Cerebellar cortex (tissue), 1 donor: Measurements from ENCODE around the gene PXDN.

ENCODE experiments used
- DNase-seq: peaks from one replicate; pipeline ENCODE4 v3.0.0-alpha.2; 2015; ENCODE audit warnings: low spot score

Gene PXDN

DNA sequence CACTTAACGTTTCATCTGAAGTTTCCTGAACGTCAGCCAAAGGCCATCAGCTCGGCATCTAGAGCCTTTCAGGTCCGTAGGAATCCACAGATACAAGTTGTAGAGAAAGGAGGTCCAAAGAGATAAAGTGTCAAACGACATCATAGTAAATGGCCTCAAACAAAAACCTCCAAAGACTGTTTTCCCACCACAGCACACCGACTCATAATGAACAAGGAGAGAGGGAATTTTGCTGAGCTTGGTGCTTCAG is 150.3 kb downstream of the PXDN start:
- no peak for DNase-seq

DNA sequence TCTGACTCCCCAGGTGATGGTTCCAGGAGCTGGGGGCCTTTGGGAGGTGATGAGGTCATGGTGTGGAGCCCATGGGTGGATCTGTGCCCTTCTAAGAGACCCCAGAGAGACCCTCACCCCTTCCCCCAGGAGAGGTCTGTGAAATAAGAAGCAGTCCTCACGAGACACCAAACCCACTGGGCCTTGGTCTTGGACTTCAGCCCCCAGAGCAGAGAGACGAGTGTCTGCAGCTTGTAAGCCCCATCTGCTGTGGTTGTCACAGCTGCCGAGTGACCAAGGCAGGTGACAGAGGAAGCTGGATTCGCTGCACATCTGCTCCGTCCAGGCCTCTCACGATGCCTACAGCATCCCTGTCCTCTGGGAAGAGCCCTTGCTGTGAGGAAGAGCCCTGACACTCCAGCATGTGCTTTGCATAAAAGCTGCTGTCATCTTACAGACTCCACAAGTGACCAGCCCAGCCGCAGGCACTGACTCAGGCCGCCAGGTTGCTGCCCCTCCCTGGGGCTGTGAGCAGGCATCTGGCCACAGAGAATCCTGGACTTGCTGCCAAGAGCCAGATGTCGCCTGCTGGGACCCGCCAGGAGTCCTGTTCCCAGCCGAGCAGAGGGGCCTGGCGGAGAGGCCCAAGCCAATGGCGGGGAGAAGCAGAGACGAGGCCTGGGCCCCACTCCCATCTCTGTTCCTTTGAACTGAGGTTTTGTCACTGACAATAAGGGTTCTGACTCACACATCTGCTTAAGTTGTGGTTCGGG is 150.8 kb downstream of the PXDN start:
- no peak for DNase-seq

DNA sequence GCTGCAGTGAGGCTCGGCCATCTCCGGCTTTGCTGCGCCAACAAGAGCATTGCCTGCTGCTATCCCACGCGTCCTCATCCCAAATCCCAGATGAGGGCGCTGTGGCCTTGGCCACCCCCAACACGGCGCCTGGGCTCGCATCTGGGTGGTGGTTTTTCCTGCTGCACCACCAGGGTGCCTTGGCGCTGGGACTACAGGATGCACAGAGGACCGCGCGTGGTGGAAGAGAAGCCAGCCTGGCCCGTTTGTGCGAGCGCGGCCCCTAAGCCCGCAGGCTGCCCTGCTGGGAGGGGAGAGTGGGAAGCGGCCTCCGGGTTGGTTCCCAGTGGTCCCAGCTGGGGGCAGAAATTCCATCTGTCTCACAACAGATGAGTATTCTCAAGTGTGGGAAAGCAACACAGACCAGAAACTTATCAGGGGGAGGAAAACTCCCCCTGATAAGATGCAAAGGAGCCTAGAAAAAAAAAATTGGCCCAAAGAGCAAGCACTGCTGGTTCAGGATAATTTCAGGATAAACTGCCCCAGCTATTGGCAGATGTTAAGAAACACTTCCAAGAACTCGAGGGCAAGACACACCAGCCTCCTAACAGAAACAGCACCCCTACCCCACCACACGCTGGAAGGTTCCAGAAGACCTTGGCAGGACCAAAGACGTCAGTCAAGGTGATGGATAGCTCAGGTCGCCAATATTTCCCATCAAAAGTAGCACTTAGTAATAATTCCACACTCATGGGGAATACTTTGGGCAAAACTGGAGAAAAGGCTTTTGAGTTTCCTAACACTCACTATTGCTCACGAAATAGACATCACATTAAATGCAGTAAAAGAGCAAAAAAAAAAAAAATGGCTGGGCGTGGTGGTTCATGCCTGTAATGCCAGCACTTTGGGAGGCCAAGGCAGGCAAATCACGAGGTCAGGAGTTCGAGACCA is 152.1 kb downstream of the PXDN start:
- DNase-seq: peak; percentile 28

DNA sequence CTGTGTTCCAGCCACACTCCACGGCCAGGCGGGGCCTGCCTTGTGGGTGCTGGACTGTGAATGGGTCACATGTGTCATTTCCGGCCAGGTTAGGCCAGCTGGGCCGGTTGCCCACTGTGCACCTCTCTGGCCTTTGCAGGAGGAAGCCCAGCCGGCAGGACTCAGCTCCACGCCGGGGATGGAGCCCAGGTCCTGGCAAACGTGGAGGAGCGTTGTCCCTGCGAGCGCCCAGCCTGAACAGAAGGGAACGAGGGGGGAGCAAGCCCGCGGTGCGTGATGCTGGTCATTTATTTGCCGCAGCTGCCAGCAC is 152.9 kb downstream of the PXDN start:
- no peak for DNase-seq

DNA sequence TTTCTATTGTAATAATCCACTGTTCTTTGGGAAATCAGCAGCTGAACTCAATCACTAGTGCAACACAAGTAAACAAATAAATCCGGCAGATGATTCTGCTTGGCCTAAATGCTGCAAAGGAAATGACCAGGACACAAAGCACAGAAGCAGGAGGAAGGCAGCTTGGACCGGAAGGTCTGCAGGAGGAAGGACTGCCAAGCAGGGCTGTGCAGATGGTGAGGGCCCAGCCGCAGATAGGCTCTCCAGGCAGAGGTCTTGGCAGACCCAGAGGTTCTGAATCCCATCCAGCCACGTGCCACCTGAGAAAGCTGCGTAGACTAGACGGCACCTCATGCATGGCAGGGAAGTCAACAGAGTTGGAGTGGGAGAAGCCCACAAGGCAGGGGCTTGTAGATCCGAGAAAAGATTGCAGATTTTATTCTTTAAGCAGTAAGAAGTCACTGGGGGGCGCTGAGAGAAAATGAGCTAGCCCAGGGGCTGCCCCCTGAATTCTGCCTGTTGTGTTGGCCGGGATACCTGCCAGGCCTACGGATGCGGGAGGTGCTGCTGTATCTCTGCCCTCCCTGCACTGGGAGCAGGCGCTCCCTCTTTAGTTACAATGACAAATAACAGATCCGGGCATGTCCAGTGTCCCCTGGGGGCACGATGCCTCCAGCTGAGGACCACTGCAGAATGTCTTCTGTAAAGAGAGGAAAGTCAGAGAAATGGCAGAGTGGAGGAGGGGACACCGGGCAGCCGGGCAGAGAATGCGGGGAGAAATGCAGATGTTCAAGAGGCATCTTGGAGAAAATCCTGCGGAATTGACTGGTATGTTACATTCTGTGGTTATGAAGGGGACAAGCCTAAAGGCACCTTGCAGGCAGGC is 153.5 kb downstream of the PXDN start:
- DNase-seq: no peak

DNA sequence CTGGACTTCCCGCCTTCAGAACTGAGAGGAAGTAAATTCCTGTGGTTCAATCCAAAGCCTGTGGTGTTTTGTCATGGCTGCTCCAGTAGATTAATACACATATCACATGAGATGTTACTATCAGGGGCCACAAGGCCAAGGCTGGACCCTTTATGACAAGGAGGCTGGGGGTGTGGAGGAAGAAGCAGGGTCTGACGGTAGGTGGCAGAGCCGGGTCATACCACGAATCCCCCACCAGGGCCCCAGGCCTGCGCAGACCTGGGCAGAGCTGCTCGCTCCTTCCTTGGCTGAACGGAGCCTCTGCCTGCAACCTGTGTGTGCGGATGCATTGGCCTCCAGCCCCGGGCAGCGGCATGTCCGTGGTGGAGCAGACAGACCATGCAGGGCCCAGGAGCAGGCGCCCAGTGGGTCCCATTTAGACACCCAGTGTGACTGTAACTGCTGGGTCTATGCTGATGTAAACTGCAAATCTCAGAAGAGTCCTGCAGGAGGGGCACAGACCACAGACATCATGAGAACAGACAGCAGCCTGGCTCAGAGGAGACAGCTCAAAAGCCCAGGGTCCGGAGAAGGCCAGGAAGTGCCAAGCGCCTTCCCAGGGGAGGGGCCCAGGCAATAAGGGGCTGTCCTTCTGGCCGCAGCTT is 155.2 kb downstream of the PXDN start:
- DNase-seq: no peak

DNA sequence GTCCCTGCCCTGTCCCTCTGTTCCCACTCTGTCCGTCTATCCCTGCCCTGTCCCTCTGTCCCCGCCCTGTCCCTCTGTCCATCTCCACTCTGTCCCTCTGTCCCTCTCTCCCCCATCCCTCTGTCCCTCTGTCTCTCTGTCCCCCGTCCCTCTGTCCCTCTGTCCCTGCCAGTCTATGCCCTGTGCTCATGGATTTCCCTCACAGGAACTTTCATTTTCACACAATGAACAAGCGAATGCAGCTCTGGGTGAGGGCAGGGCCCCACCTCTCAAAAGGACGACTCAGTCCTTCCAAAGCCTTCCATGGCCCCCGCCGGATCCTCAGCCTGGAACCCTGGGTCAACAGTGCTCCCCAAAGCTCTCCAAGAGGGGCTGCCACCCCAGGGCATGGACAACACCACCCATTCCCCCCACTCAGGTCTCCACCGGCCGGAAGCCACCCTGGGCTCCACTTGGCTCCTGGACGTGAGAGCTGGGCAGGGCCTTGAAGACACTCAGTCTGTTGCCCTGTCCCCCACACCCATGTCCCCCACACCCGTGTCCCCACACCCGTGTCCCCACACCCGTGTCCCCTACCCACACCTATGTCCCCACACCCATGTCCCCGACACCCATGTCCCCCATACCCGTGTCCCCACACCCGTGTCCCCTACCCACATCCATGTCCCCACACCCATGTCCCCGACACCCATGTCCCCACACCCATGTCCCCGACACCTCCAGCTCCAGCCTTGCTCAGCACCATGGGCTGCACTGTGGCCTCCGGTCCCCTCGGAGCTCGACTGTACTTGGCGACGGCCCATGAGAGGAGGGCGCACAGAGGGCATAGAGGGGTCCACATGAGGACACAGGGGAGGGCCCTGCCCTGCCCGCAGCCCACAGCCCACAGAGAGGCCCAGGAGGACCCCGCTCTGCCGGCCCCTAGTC is 156.0 kb downstream of the PXDN start:
- DNase-seq: no peak

DNA sequence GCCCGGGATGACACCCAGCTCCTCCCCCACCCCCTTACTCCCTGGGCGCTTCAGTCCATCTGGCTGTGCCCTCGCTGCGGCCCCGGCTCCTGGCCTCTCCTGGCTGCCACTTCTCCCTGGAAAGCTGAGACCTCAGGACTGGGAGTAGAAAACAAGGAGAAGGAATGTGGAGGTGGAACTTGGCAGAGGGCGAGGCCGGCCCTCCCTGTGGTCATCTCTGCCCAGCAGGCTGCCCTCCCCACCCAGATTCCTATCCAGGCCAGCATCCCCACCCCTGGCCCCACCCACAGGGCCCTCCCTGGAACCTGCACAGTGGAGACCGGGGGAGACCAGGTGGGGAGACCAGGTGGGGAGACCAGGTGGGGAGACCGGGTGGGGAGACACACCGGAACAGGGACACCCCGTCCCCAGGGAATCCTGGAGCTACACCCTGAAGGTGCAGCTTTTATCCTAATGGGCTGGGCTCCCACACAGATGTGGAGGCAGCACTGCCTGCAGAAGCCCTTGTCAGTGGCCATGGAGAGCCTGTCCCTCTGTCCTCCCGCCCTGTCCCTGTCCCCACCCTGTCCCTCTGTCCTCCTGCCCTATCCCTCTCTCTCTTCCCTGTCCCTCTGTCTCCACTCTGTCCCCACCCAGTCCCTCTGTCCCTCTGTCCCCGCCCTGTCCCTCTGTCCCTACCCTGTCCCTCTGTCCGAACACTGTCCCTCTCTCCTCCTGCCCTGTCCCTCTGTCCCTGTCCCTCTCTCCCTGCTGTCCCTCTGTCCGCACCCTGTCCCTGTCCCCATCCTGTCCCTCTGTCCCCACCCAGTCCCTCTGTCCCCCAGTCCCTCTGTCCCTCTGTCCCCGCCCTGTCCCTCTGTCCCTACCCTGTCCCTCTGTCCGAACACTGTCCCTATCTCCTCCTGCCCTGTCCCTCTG is 157.1 kb downstream of the PXDN start:
- no peak for DNase-seq

DNA sequence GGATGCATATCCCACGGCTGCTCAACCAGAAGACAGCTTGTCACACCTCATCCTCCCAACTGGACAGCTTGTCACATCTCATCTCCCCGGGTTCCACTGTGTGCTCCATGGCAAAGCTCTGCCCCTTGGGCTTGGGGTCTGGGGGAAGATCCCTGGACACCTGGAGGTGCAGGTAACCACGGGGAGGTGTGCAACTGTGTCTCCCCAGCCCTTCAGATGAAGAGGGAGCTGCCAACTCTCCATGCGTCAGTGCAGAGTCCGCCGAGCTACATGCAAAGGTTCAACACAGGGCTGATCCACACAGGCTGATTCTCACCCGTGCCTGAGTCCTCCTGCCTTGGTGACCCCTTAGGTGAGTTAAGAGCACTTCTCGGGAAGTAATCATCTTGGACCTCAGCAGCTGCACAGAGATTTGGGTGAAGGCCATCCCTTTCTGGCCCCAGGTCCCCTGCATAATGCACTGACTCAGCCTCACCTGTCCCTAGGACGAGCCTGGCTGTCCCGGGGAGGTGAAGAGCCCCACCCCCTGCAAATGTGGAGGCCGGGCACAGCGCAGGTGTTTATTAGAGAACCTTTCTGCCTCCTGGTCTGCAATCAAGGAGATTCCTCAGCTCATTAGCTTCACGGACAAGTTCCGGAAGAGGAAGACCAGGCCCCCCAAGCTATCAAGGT is 157.9 kb downstream of the PXDN start:
- DNase-seq: no peak

DNA sequence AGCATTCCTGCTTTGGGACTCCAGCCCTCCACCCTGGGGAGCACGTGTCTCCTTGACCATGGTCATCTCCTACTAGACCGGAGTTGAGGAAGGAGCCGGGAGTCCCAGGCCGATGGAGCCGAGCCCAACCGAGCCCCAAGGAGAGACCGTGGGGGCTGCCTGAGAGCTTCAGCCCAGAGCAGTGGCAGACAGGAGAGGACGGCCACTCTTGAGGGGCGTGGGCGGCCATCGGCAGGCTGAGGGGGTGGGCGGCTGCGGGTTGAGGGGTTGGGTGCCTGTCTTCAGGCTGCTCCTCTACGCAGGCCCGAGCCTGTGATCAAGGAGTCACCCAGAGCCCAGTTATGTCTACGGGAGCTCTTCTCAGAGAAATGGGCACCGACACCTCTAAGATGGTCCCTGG is 158.7 kb downstream of the PXDN start:
- no peak for DNase-seq

DNA sequence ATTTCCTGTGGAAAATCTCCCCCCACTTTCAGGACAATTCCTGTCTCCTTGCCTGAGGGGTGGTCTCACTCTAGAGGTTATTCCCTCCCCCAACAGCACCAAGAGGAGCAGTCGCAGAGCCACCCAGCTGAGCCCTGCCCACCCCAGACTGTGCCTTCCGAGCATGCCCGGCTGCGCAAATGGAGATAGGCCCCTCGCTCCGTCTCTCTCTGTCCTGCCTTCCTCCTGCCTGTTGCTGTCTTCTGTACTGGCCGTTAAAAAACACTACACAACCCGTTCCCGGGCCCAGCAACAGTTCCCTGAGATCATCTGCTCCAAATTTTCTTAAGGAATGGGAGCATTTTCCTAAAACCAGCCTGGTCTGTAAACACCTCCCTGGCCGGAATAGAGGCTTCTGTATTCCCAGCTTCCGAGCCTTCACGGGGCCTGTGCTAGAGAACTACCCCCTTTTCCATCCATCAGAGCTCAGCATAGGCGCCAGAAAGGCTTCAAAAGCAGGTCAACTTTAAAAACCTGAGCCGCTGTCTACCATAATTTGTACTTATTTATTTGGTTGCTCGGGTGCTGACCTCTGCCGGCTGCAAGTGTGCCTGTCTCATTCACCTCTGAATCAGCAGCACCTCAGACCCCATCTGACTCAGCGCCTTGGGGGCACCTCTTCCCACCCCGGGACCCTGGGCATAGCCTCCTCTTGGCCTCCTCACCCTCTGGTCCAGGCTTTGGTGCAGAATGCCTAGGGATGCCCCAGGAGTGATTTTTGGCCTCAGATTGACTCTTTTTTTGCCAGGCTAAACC is 159.4 kb downstream of the PXDN start:
- no peak for DNase-seq

DNA sequence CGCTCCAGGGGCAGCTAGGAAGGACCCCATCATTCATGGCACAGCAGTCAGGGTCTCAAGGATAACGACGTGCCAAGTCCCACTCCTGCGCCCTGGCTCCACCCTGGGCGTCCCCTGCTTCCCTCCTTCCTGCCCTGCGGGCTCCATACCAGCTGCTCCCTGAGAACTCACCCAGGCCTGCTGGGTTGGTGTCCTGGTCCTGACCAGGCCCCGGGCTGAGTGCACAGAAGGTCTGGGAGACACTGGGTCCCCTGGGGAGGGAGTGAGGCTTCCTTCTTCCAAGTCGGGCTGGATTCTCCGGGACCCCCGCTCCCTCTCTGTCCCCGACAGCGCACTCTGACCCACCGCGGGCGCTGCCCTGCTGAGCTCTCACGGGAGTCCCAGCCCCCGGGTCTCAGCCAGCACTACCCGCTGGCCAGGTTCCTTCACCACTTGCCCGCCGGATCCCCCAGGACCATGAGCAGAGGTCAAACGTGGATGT is 160.2 kb downstream of the PXDN start:
- DNase-seq: no peak

DNA sequence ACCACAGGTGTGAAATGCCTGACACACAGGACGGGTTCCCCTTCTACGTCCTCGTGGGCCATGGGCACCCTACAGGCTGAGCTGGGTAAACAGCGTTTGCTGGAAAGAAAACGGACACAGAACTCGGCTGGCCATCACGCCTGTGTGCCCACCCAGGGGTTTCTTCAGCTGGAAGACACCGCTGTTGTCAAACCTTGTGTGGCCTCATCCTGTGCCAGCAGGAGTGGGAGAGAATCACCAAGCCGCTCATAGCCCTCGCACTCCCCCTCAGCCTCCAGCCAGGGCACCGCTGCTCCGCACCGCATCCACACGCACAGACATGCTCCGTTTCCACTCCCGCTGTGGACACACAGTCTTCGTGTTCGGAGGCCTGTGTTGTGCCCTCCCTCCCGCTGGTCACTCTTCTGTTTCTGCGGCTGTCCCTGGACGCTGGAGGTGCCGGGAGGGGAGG is 161.4 kb downstream of the PXDN start:
- no peak for DNase-seq

DNA sequence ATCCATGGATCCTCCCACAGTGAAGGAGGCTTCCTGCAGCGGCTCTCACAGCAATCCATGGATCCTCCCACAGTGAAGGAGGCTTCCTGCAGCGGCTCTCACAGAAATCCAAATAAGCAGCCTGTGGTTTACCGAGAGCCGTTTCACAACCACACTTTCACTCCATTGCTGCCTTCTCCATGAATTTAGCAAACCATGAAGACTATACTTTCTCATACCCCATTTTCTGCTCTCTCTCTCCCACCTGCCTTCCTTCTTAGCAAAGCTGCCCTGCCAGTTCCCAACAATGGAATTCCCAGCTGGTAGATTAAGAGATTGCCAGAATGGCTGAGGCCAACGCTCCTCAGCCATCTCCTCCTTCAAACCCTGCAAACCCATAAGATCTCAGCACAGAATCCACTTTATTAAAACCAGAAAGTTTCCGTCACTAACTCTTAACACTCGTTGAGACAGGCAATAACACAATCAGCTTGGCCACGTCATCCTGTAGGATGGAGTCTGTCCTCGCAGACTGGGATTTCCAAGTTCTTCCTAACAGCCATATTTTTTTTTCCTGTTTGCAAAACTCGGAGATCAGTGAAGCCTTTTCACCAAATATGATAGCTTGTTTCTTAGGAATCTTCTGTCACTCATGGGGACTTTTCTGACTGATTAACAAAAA is 162.2 kb downstream of the PXDN start:
- no peak for DNase-seq
